Neural progenitor cell (in vitro differentiated cells): Measurements from ENCODE around the gene ESYT2.

Experiments
- EZH2 ChIP-seq: fragments of 200-600 bp; sonication (generic); IDR thresholded peaks from 2 replicates; pipeline ENCODE4 v1.6.1; 2017; ENCODE audit warnings: antibody characterized with exemption, mild to moderate bottlenecking, moderate library complexity
- EZH2phosphoT487 ChIP-seq: fragments of 200-600 bp; sonication (generic); IDR thresholded peaks from 2 replicates; pipeline ENCODE4 v1.6.1; 2017; ENCODE audit warnings: antibody characterized with exemption
- TF ChIP-seq, protein P1 (sequence below): fragments of 200-600 bp; sonication (generic); IDR thresholded peaks from 2 replicates; pipeline ENCODE4 v1.5.1; 2017; ENCODE audit warnings: antibody characterized with exemption, mild to moderate bottlenecking

DNA sequence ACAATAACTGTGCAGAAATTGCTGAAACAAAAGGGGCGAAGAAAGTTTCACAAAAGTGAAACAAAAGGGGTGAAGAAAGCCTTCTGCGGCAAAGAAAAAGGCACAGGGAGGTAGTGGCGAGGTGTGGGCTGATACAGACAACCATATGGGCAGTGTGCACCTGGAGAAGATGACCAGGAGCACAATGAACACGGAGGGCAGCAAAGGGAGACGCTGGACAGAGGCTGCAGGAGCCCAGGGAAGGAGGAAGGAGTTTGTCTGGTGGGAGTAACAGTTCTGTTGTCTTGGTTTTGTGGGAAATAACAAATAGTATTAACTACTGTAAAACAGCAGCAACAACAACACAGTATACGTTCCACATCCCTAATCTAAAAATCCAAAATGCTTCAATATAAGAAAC is 42.4 kb downstream of the ESYT2 start:
- TF ChIP-seq, protein P1, sequence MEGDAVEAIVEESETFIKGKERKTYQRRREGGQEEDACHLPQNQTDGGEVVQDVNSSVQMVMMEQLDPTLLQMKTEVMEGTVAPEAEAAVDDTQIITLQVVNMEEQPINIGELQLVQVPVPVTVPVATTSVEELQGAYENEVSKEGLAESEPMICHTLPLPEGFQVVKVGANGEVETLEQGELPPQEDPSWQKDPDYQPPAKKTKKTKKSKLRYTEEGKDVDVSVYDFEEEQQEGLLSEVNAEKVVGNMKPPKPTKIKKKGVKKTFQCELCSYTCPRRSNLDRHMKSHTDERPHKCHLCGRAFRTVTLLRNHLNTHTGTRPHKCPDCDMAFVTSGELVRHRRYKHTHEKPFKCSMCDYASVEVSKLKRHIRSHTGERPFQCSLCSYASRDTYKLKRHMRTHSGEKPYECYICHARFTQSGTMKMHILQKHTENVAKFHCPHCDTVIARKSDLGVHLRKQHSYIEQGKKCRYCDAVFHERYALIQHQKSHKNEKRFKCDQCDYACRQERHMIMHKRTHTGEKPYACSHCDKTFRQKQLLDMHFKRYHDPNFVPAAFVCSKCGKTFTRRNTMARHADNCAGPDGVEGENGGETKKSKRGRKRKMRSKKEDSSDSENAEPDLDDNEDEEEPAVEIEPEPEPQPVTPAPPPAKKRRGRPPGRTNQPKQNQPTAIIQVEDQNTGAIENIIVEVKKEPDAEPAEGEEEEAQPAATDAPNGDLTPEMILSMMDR, result no peak
- TF ChIP-seq EZH2phosphoT487, result no peak
- TF ChIP-seq EZH2, result no peak
